Measurements from ENCODE around the gene ZSCAN9.

DNA sequence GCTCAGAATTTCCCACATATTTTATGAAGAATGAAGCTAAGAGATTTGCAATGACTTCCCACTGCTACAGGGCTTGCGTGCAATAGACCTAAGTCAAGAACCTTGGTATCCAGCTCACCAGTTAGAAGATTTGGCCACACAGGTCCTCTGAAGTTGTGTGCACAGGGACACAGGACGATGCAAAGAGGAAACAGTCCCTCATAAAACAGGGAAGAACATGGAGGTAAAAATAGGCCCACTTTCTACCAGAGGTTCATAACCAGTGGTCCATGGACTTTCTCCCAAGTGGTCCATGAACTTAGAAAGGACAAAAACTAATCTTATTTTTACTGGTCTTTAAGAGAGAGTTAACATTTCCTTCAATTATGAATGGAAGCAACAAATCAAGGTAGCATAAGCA lies 25.7 kb downstream of the ZSCAN9 start:
- TF ChIP-seq CTCF (IDR thresholded peaks at IDR 0.05; ENCODE audit: low read length) (no peak), EZH2phosphoT487 (IDR thresholded peaks at IDR 0.05; ENCODE audit: low read length) (no peak)
